ENCODE data around the gene C14orf180. TPM values are rescaled to one million over a fixed set of nuclear protein-coding genes. Genes with fewer than 3 reads are reported as not detected.

C14orf180 gene
- total RNA-seq, 1 donor from 2014 or later, result not detected

DNA sequence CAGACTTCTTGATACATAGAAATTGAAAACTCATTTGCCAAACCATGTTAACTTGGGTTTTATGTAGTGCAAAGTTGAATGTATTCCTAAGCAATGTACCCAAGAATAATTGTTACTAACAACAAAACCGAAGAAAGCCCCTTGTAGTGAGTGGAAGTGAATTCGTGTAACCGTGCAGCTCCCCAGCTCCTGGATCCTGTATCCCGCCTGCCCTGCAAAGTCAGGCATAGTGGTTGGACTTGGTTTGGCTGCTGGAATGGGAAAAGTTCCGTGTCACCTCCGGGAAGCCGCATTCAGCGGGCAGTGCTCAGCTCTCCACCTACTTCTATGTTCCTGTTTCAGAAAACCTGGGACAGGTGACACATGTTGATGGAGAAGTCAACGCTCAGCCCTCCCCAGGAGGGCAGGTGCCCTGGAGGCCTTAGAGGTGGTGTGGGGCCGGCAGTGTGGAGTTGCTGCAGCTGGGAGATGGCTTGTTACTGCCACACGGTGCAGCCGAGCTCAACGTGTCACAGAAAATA lies 29.2 kb upstream of the C14orf180 start:
- Mint-ChIP-seq H3K27me3 (ENCODE audit: unreplicated experiment) (peaks cover 7% of the 10 kb centered on the region), H3K36me3 (ENCODE audit: low read depth, unreplicated experiment) (no peaks in the 10 kb centered on the region), H3K4me1 (ENCODE audit: unreplicated experiment) (no peaks in the 10 kb centered on the region), H3K27ac (ENCODE audit: unreplicated experiment) (no peak overlapping the region), H3K4me3 (ENCODE audit: unreplicated experiment) (no peak overlapping the region), H3K9me3 (ENCODE audit: unreplicated experiment) (no peaks in the 10 kb centered on the region)
- TF ChIP-seq CTCF (IDR thresholded peaks at IDR 0.05; ENCODE audit: unreplicated experiment), result no peak
- DNase-seq (ENCODE audit: low spot score), result no peak

- no peak overlapping the region for H3K4me3 Mint-ChIP-seq (ENCODE audit: unreplicated experiment)
- H3K9me3 Mint-ChIP-seq (ENCODE audit: unreplicated experiment), result no peaks in the 10 kb centered on the region
- H3K4me1 Mint-ChIP-seq (ENCODE audit: unreplicated experiment), result no peaks in the 10 kb centered on the region
- H3K36me3 Mint-ChIP-seq (ENCODE audit: low read depth, unreplicated experiment), result no peaks in the 10 kb centered on the region
- no peak overlapping the region for H3K27ac Mint-ChIP-seq (ENCODE audit: unreplicated experiment)
- H3K27me3 Mint-ChIP-seq (ENCODE audit: unreplicated experiment), result peaks cover 7% of the 10 kb centered on the region
- no peak for DNase-seq (ENCODE audit: low spot score)
- TF ChIP-seq CTCF (IDR thresholded peaks at IDR 0.05; ENCODE audit: unreplicated experiment), result no peak
Observed at GRCh38 chr14:104550861-104551728, 28.5 kb upstream of the C14orf180 start.

GRCh38 chr14:104551851-104552737 lies 27.5 kb upstream of the C14orf180 start:
- Mint-ChIP-seq H3K27ac (ENCODE audit: unreplicated experiment) (no peak overlapping the region), H3K27me3 (ENCODE audit: unreplicated experiment) (peaks cover 7% of the 10 kb centered on the region), H3K9me3 (ENCODE audit: unreplicated experiment) (no peaks in the 10 kb centered on the region), H3K4me3 (ENCODE audit: unreplicated experiment) (no peak overlapping the region), H3K36me3 (ENCODE audit: low read depth, unreplicated experiment) (no peaks in the 10 kb centered on the region), H3K4me1 (ENCODE audit: unreplicated experiment) (no peaks in the 10 kb centered on the region)
- TF ChIP-seq CTCF (IDR thresholded peaks at IDR 0.05; ENCODE audit: unreplicated experiment), result no peak
- DNase-seq (ENCODE audit: low spot score), result peak; percentile 3

GRCh38 chr14:104552738-104553125 lies 26.8 kb upstream of the C14orf180 start:
- no peak overlapping the region for H3K27ac Mint-ChIP-seq (ENCODE audit: unreplicated experiment)
- peaks cover 9% of the 10 kb centered on the region for H3K27me3 Mint-ChIP-seq (ENCODE audit: unreplicated experiment)
- no peaks in the 10 kb centered on the region for H3K36me3 Mint-ChIP-seq (ENCODE audit: low read depth, unreplicated experiment)
- TF ChIP-seq CTCF (IDR thresholded peaks at IDR 0.05; ENCODE audit: unreplicated experiment), result no peak
- no peaks in the 10 kb centered on the region for H3K9me3 Mint-ChIP-seq (ENCODE audit: unreplicated experiment)
- no peak overlapping the region for H3K4me3 Mint-ChIP-seq (ENCODE audit: unreplicated experiment)
- no peak for DNase-seq (ENCODE audit: low spot score)
- no peaks in the 10 kb centered on the region for H3K4me1 Mint-ChIP-seq (ENCODE audit: unreplicated experiment)

Measured in endothelial cell (in vitro differentiated cells).